Body of pancreas (tissue), 4 donors: Measurements from ENCODE around the gene DUSP3.

Experiments
- POLR2A ChIP-seq, 3 donors: fragments of 450-650 bp; IDR thresholded peaks; one replicate each; pipeline ENCODE4 v1.6.1; 2016; ENCODE audit warnings: antibody characterized with exemption in 3 of 3, mild to moderate bottlenecking in 2 of 3
- TF ChIP-seq, protein P1 (sequence below), 7 experiments: fragments of 450-650 bp in 4 of 7; fragments of 200-600 bp in 3 of 7; sonication (generic) in 3 of 7; IDR thresholded peaks; one replicate each; pipeline ENCODE4 v1.5.1; 2016 to 2019; ENCODE audit warnings: antibody characterized with exemption in 7 of 7

GRCh38 chr17:43769859-43770258 is 8.9 kb downstream of the DUSP3 start:
- TF ChIP-seq, protein P1, sequence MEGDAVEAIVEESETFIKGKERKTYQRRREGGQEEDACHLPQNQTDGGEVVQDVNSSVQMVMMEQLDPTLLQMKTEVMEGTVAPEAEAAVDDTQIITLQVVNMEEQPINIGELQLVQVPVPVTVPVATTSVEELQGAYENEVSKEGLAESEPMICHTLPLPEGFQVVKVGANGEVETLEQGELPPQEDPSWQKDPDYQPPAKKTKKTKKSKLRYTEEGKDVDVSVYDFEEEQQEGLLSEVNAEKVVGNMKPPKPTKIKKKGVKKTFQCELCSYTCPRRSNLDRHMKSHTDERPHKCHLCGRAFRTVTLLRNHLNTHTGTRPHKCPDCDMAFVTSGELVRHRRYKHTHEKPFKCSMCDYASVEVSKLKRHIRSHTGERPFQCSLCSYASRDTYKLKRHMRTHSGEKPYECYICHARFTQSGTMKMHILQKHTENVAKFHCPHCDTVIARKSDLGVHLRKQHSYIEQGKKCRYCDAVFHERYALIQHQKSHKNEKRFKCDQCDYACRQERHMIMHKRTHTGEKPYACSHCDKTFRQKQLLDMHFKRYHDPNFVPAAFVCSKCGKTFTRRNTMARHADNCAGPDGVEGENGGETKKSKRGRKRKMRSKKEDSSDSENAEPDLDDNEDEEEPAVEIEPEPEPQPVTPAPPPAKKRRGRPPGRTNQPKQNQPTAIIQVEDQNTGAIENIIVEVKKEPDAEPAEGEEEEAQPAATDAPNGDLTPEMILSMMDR (IDR thresholded peaks at IDR 0.05): no peak
- TF ChIP-seq POLR2A (IDR thresholded peaks at IDR 0.05): no peak
